DMS79 (cell line): Measurements from ENCODE around the gene MATR3.
A peak's percentile ranks its signal among the peaks of the same experiment; 100 is the strongest.
"Not testable (repeated sequence)": the region's sequence is repeated elsewhere in the genome, so short reads cannot be mapped to it uniquely, and the experiment has no call there.

Experiments used
- DNase-seq: peaks from one replicate; lab custom pipeline; 2025; lab: John Stamatoyannopoulos, UW

MATR3 gene

DNA sequence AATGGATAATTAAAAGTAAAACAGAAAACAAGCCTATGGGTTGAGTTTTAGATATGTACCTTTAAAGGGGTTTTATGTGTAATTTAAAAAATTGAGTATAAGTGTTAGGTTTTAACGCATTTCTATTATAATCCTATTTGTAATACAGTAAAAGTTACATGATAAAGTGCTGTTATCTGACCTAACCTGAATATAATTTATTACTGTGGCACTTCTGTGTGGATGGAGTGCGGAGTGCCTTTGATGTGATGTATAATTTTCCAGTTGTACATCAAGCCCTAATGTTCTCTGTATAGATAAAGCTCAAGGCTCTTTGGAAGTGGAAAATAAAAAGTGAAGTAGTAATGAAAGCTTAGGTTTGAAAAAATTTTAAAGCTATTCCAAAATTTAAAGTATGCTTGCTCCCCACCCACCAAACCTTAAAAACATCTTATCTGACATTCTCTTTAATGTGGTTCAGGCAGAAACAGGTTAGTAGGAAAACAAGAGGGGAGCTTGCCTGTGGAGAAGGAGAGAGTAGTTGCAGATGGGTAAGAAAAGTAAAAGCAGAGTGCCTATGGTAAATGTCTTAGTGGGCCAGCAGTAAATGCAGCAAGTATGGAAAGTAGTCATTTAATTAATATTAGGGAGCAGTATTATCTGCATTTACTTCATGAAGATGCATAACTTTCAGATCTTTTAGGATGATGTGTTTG lies 4.0 kb downstream of the MATR3 start:
- no peak for DNase-seq

DNA sequence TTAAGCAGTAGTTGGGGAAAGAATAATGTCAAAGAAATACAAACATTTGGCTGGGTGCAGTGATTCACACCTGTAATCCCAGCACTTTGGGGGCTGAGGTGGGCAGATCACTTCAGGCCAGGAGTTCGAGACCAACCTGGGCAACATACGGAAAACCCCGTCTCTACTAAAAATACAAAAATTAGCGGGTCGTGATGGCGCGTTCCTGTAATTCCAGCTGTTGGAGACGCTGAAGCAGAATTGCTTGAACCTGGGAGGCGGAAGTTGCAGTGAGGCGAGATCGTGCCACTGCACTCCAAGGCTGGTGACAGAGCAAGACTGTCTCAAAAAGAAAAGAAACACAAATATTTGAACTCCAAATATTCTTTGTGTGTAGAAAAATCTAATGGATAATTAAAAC lies 4.7 kb downstream of the MATR3 start:
- no peak for DNase-seq

DNA sequence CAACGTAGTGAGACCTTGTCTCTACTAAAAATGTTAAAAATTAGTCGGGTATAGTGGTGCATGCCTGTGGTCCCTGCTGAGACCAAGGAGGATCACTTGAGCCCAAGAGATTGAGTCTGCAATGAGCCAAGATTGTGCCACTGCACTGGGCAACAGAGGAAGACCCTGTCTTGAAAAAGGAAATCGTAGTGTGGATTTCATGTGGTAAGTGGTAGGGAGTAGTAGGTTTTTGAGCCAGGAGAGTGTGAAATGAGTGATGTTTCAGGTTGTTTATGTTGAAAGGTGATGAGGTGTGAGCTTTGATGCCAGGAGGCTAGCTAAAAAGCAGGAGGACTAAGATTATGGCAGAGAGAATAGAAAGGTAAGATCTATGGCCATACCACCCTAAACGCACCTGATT lies 5.9 kb downstream of the MATR3 start:
- no peak for DNase-seq

DNA sequence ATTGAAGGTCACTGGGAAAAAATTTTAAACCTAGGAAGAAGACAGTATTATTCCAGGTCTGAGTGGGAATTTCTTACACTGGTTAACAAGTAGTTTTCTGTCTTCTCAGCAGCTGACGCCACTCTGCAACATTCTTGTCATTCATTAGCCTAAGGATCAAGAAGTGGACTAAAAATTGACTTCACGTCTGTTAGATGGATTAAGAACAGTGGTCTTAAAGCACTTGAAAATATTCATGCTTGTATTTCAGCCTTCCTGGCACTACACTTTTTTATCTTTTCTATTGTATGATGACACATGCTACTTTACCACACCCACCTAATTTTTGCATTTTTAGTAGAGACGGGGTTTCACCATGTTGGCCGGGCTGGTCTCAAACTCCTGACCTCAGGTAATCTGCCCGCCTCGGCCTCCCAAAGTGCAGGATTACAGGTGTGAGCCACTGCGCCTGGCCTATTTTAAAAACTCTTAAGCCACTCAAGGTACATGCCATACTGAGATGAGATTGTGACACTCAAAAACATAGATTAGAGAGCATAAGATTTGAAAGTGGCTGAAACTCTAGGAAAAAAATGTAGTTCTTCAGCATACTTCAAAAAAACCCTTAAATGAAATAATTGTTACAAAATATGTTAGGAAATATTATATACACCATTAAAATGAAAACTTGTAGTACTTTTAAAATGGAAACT lies 8.4 kb downstream of the MATR3 start:
- no peak for DNase-seq

DNA sequence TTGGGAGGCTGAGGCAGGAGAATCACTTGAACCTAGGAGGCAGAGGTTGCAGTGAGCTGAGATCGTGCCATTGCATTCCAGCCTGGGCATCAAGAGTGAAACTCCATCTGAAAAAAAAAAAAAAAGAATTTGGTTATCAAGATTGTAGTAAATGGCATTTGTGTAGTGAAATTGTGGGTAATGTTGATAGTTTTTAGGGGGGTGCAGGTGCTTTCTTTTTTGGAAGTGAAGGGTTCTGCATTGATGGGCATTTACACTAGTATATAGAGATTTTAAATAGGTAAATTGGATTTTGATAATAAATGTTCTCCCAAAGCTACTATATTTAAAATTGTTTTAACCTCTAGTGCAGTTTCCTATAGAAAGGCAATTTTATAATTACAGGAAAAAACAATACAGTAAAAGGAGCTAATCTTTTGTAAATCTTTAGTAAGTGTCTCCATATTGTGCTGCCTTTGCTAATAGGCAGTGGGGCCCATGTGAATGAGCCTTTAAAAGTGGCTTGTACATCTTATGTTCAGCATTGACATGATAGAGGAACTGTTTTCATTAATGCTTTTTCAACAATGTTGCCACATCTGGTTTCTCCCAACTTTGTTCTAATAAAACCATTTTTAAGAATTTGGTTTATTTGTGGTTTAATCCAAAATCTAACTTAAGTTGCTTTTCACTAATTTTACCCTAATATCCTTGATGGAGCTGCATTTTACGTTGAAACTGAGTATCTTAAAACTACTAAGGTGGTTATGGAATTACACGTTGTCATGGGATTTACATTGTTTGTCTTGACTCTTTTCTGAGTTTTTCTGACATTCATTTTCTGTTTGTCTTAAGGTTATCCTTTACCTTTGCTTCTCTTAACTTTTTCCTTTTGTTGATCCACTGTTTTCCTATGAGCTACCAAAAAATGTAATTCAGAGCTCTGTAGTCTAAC lies 11.1 kb downstream of the MATR3 start:
- no peak for DNase-seq

DNA sequence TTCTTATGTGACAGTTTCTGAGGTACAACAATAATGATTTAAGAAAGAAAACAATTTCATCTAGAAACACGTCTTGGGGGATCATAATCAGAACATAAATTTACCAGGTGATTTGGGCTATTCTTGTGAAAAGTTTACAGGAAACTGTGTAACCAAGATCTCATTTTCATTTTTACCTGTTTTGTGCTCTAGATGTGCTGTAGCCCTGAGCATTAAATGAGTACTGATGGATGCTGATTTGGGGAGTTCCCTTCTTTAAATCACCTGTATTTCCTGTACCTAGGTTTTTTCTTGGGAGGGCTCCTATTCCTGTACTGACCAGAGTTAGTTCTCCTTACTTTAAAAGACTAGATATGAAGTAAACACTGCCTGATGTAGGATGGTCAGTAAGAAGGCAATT lies 12.7 kb downstream of the MATR3 start:
- DNase-seq: no peak

- DNase-seq: no peak
Measured at GRCh38 chr5:139306628-139307379, 13.3 kb downstream of the MATR3 start.

GRCh38 chr5:139308797-139309196 lies 15.3 kb downstream of the MATR3 start:
- DNase-seq: no peak

DNA sequence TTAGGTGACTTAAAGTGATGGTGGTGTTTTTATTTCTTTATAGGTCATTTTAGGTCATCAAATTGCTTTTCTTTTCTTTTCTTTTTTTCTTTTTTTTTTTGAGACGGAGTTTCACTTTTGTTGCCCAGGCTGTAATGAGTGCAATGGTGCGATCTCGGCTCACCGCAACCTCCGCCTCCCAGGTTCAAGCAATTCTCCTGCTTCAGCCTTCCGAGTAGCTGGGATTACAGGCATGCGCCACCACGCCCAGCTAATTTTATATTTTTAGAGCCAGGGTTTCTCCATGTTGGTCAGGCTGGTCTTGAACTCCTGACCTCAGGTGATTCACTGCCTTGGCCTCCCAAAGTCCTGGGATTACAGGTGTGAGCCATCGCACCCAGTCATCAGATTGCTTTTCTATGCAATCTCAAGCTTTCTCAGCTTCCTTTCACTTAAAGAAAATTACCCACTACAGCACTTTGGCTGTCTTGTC lies 17.2 kb downstream of the MATR3 start:
- not testable (repeated sequence) for DNase-seq

DNA sequence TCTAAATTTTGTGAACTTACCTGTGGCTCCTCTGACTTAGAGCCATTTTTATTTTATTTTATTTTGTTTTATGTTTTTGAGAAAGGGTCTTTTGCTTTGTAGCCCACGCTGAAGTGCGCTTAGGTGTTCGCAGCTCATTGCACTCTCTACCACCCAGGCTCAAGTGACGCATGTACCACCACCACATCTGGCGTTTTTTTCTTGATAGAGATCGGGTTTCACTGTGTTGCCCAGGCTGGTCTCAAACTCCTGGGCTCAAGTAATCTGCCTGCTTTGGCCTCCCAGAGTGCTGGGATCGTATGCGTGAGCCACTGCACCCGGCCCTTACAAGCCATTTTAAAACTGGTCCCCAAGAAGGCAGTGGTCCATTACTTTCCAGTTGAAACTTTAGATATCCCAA lies 18.5 kb downstream of the MATR3 start:
- peak; percentile 25 for DNase-seq

DNA sequence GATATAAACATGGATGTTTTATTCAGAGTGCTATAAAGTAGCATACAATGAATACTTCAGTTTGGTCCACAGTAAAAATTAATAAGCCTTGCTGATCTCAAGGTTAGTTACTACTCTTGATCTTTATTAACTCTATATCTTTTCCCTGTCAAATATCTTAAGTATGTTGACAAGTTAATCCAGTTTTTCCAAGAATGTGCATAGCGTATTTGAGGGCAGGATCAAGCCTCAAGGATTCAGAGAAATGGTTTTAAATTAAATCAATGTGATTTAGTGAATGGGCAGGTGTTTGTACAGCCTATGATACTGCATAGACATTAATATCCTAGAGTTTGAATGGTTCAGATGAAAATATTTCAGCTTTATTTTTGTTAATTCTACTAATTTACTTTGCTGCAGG lies 20.7 kb downstream of the MATR3 start:
- no peak for DNase-seq

- no peak for DNase-seq
Measured at GRCh38 chr5:139315056-139315615, 21.6 kb downstream of the MATR3 start.

- DNase-seq: no peak
Measured at GRCh38 chr5:139335811-139336210, 42.3 kb downstream of the MATR3 start.

DNA sequence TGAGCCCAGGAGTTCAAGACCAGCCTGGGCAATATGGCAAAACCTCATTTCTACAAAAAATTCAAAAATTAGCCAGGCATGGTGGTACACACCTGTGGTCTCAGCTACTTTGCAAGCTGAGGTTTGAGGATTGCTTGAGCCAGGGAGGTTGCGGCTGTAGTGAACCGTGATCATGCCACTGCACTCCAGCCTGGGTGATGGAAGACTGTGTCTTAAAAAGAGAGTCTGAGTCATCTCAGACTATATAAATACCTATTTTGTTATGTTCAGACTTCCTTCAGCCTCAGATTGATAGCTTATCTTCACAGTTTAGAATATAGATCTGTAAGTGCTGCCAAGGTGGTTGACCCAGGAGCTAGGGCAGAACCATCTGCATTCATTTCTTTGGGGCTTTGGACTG lies 46.5 kb downstream of the MATR3 start:
- DNase-seq: no peak

DNA sequence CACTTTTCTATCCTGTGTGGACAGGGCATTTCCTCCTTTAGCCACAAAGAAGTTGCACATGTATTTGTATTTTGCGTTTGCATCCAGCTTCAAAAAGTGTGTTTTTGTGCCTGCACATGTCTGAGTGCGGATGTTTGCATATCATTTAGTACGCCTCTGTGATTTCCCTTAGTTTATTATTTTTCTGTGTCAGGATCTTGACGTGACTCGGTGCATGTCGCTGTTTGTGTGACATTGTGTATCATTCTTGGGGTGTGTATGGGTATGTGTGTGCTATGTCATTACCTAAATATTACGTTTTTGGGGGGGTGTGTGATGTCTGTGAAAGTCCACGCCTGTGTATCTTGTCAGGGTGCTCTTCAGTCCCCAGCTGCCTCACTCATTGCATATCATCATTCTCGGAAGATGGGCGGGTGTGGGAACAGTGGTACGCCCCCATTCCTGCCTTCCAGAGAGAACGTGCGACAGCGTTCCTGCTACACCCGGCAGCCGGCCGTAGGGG lies 47.7 kb downstream of the MATR3 start:
- no peak for DNase-seq

DNA sequence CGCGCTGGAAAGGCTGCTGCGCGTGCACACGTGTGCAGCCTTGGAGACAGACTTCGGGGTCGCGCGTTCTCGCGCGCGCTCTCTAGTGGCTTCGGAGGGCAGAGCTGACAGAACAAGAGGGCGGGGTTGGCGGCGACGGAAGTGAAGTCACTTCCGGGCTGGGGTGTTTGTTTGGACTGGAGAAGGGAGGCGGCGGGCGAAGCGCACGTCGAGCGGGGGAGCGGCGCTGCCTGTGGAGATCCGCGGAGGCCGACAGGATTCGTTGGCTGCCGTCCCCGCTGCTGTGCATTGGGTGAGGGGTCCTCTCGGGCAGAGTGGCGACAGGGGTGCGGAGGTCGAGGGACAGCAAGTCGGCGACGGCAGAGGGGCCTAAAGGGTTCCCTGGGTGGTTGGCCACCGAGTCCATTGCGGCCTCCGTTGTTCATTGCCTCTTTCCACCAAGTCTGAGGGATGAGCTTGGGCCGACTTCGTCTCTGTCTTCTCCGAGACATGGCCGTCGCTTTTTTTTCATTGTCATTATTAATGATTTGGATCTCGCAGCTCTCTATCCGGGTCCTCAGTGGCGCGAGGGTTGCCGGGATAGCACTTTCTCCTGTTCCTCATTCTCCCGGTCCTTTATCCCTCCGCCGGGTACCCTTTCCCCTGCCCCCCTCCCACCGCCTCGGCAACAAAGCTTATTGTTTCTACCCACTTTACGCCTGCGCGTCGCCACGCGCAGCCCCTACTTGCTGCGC lies 48.3 kb downstream of the MATR3 start, which contains the start of gene PAIP2:
TSS of gene PAIP2 (plus strand) at position 166 of the 734 bp plus-strand sequence. CDS start 21,931 bp downstream, outside the sequence.
- DNase-seq: peak; percentile 69

GRCh38 chr5:139342423-139342723 lies 48.8 kb downstream of the MATR3 start:
- no peak for DNase-seq

- no peak for DNase-seq
Measured at GRCh38 chr5:139343476-139343875, 49.9 kb downstream of the MATR3 start.

- DNase-seq: no peak
Measured at GRCh38 chr5:139344177-139344576, 50.6 kb downstream of the MATR3 start.

DNA sequence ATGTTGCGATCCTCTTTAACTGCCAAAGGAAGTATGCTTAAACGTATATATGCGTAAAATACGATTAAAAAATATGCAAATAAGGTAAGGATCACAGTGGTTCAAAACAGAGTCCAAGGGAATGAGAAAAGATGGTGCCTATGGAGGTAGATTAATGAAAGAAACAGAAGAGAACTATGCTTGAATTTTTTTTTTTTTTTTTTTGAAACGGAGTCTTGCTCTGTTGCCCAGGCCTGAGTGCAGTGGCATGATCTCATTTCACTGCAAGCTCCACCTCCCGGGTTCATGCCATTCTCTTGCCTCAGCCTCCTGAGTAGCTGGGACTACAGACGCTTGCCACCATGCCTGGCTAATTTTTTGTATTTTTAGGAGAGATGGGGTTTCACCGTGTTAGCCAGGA lies 51.9 kb downstream of the MATR3 start:
- DNase-seq: not testable (repeated sequence)

- DNase-seq: not testable (repeated sequence)
Measured at GRCh38 chr5:139347863-139348262, 54.3 kb downstream of the MATR3 start.
